Kidney capillary endothelial cell (primary cell): ENCODE measurements around the gene PID1.

Source experiments
- DNase-seq: peaks from one replicate; pipeline ENCODE4 v3.0.0-alpha.2; 2018; ENCODE audit warnings: low spot score

PID1 gene

DNA sequence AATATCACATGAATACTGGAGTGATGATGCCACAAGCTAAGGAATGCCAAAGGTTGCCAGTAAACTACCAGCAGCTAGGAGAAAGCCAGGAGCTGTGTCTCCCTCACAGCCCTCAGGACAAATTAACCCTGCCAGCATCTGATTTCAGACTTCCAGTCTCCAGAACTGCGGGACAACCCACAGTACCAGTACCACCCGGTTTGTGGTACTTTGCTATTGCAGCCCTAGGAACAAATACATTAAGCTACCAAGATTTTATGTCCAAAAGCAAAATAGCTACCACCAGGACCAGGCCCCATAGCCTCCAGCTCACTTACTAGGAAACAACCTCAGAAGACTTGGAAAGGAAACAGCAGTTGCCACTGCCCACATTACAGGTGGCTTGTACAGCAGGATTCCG is 10.0 kb downstream of the PID1 start:
- no peak for DNase-seq

- no peak for DNase-seq
These were observed 13.1 kb downstream of the PID1 start for GRCh38 chr2:229257985-229258384.

- DNase-seq: no peak
These were observed 14.7 kb downstream of the PID1 start for GRCh38 chr2:229256376-229256775.

DNA sequence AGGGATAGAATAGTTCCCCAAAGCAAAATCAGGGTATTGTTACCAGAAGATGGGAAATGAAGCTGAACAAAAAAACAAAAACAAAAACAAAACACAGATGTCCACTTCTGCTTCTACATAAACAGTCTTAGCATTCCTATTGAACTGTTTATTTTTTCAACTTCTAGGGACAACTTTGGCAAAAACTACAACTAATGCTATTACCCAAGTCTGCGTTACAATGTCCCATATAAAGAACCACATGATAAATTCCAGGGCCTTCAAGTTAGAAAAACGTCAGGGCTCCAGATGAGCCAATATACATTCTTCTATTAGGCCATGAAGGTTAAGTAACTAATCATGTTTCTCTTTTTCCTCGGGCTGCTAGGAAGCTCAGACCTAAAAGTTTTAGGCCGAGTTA is 16.9 kb downstream of the PID1 start:
- no peak for DNase-seq

DNA sequence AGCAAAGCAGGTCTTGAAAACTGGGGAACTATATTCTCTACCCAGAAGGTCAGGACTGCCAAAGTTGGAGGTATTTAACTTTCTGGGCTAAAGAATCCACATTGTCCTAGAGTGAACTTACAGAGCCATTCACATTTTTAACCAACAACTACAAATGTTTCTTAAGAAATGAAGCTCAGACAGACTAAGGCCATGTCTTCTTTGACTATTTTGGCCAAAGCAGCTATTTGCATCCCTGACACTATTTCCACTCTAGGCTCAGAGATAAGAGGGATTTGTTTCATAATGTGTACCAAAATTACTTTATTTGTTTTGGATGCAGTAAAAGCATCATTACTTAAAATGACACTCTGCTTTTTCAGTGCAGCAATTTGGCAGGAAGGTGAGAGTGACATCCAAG is 18.1 kb downstream of the PID1 start:
- no peak for DNase-seq

DNA sequence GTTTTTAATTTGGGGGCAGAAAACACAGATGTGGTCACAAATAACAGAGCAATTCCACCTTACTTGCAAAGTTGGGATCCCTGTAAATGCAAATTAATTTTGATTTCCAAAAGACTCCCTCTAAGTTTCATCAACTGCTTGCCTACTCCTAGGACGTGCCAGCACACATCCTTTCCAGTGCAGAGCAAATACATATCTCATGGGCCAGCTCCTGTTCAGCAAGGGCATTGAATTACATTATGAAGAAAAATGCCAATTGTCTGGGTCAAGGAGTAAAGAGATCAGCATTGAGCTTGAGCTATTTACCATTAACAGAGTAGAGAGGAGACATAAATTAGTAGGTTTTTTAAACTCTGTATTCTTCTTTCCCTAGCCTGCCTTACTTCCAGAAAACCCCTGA is 18.8 kb downstream of the PID1 start:
- no peak for DNase-seq

GRCh38 chr2:229249536-229249935 is 21.6 kb downstream of the PID1 start:
- no peak for DNase-seq

- DNase-seq: no peak
These were observed 24.8 kb downstream of the PID1 start for GRCh38 chr2:229246334-229246733.

- no peak for DNase-seq
These were observed 26.1 kb downstream of the PID1 start for GRCh38 chr2:229244975-229245374.

- DNase-seq: no peak
These were observed 27.1 kb downstream of the PID1 start for GRCh38 chr2:229243890-229244560.

- DNase-seq: no peak
These were observed 30.0 kb downstream of the PID1 start for GRCh38 chr2:229240984-229241491.

DNA sequence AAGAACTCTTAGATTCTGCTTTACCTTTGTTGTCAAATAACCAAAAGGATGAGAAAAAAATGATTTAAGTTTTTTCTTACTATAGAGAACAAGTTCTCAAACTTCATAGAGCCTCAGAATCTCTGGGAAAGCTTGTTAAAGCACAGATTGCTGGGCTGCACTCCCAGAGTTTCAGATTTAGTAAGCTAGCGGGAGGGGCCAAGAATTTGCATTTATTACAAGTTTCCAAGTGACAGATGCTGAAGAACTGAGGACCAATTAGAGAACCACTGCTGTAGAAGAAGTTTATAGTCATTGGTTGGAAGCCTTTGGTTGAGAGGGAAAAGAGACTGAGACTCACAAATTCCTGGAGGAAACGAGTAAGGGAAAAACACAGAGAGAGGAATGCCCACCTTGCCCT is 32.1 kb downstream of the PID1 start:
- no peak for DNase-seq

- DNase-seq: no peak
These were observed 33.8 kb downstream of the PID1 start for GRCh38 chr2:229237270-229237669.

DNA sequence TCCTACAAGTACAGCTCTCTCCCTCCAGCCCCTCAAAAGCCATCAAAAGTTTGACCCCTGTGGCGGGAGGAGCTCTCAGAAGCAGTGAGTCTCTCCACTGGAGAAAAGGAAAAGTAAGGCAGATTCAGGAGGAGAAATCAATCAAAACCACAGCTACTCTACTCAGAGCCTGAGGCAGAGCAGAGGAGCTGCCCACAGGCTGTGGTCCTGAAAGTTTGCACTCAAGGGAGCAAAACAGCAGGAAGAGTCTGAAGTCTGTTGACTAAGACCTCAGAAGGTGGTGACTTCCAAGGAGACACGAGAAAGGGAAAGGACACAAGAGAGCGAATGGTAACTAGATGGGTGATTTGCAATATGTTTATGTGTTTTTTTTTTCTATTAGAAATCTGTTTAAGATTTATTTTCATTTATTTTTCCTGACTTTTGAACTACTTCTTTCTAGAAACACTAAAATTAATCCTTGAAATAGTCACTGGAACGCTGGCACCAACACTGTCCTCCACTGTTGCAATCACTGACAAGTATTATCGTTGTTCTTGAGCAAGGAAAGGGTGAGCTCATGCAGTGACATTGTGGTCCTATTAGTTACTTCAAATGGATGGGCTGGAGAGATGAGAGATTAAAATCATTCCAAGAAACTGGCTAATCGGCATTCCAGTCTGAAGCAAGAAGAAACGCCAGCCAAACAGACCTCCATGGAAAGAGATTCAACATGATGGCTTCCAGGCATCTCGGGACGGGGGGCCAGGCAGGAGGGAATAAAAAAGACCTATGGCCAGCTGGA is 35.8 kb downstream of the PID1 start:
- DNase-seq: no peak

DNA sequence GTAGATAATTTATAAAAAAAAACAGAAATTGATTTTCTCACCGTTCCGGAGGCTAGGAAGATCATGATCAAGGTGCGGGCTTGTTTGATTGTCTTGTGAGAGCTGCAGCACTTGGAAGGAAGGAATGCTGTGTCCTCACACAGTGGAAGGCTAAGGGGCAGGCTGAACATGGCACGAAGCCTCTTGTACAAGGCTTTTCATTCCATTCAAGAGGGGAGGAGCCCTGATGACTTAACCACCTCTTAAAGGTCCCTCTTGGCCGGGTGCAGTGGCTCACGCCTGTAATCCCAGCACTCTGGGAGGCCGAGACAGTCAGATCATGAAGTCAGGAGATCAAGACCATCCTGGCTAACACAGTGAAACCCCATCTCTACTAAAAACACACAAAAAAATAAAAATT is 39.2 kb downstream of the PID1 start:
- no peak for DNase-seq

GRCh38 chr2:229231328-229231868 is 39.7 kb downstream of the PID1 start:
- no peak for DNase-seq

- no peak for DNase-seq
These were observed 40.2 kb downstream of the PID1 start for GRCh38 chr2:229230911-229231310.

- DNase-seq: no peak
These were observed 40.8 kb downstream of the PID1 start for GRCh38 chr2:229230256-229230655.

GRCh38 chr2:229226382-229226781 is 44.7 kb downstream of the PID1 start:
- DNase-seq: no peak

GRCh38 chr2:229223107-229223506 is 48.0 kb downstream of the PID1 start:
- DNase-seq: no peak

- DNase-seq: no peak
These were observed 49.4 kb downstream of the PID1 start for GRCh38 chr2:229221641-229222040.

GRCh38 chr2:229220254-229220653 is 50.8 kb downstream of the PID1 start:
- DNase-seq: no peak

DNA sequence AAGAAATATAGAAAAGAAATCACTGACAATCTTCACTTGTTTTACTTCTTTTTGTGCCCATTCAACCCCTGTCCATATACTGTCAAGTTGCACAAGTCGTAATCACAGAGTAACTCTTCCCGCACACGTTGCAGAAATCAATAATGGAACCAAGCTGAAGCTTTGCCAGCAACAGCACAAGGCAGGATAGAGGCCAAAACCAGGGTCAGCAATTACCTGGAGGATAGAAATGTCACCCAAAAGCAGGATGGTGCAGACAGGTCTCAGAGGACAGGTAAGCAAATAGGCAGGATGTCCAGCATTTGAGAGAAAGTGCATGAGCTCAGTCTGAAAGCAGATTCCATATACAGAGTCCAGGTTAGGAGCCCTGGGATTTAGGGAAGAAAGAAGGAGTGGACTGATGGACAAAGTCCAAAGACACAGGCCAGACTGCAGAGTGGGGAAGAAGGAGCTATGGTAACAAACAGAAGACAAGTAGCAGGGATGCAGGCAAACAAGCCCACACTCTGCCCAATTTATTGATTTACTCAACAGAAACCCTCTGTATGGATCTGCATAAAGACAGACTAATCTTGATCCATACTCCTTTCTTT is 52.7 kb downstream of the PID1 start:
- no peak for DNase-seq
